Heart left ventricle (tissue), 16 donors: ENCODE data around the gene DNAJC27. TPM values are rescaled to one million over a fixed set of nuclear protein-coding genes. Genes with fewer than 3 reads are reported as not detected.
A peak's percentile ranks its signal among the peaks of the same experiment; 100 is the strongest.
"Not testable (repeated sequence)": the region's sequence is repeated elsewhere in the genome, so short reads cannot be mapped to it uniquely, and the experiment has no call there.

ENCODE experiments used
- ATAC-seq, 4 donors: fragments of 200-7000 bp; cut with Tn5 transposase; one replicate each; pipeline ENCODE4 v1.9.1; 2020 to 2022; ENCODE audit warnings: moderate library complexity in 4 of 4, mild to moderate bottlenecking in 3 of 4, moderate number of reproducible peaks in 1 of 4
- DNase-seq, 5 donors: peaks; one replicate each; pipeline ENCODE4 v3.0.0-alpha.2; 2020
- H3K27ac ChIP-seq, 12 donors: fragments of 200-600 bp; sonication (generic) in 4 of 12; one replicate each; pipeline versions ENCODE4 v1.5.0 to v1.8.0; 2016 to 2022; ENCODE audit warnings: mild to moderate bottlenecking in 2 of 12
- H3K27me3 ChIP-seq, 9 donors: fragments of 200-600 bp; sonication (generic) in 2 of 9; one replicate each; pipeline versions ENCODE4 v1.5.1 to v1.8.0; 2016 to 2022; ENCODE audit warnings: mild to moderate bottlenecking in 3 of 9
- H3K36me3 ChIP-seq, 9 donors: fragments of 200-600 bp; sonication (generic) in 2 of 9; one replicate each; pipeline versions ENCODE4 v1.5.0 to v1.8.0; 2018 to 2022; ENCODE audit warnings: mild to moderate bottlenecking in 2 of 9
- H3K4me1 ChIP-seq, 12 donors: fragments of 200-600 bp; sonication (generic) in 4 of 12; one replicate each; pipeline versions ENCODE4 v1.5.0 to v1.8.0; 2016 to 2022; ENCODE audit warnings: mild to moderate bottlenecking in 3 of 12
- H3K4me3 ChIP-seq, 12 donors: fragments of 200-600 bp; sonication (generic) in 4 of 12; one replicate each; pipeline versions ENCODE4 v1.5.0 to v1.8.0; 2017 to 2022; ENCODE audit warnings: mild to moderate bottlenecking in 9 of 12, moderate library complexity in 4 of 12
- H3K9me3 ChIP-seq, 12 donors: fragments of 200-600 bp; sonication (generic) in 4 of 12; one replicate each; pipeline versions ENCODE4 v1.5.0 to v1.8.0; 2016 to 2022; ENCODE audit warnings: mild to moderate bottlenecking in 1 of 12
- CTCF ChIP-seq, 12 donors: fragments of 200-600 bp; sonication (generic) in 4 of 12; IDR thresholded peaks; one replicate each; pipeline versions ENCODE4 v1.5.0 to v1.8.0; 2018 to 2022; ENCODE audit warnings: antibody characterized with exemption in 12 of 12, mild to moderate bottlenecking in 5 of 12
- POLR2A ChIP-seq, 2 donors: fragments of 450-650 bp; IDR thresholded peaks; one replicate each; pipeline ENCODE4 v1.6.1; 2017; ENCODE audit warnings: antibody characterized with exemption in 2 of 2, mild to moderate bottlenecking in 2 of 2, moderate library complexity in 2 of 2
- WGBS, 4 donors: extraction: QIAGEN DNeasy Blood & Tissue Kit in 2 of 4; methylation state at CpG; one replicate each; pipeline versions ENCODE4 v1.1.5 to v1.1.7; 2013 to 2018; 5-methylcytosine and 5-hydroxymethylcytosine counted together
- intact Hi-C, 10 donors: fragments of 100-400 bp; cut with DNase I; formaldehyde crosslinking; loops; one replicate each; pipeline versions ENCODE4 v1.11.1 to v1.14.2; 2022
- polyA plus RNA-seq, 2 donors: library from polyadenylated mRNA; stranded (reverse); fragments of 200-250 nt; gene quantifications; one replicate each; pipeline ENCODE4 v1.2.3, GENCODE V29; 2013
- total RNA-seq, 9 donors: library from RNA; depleted of rRNA in 2 of 9; stranded (reverse); fragments of >200 nt in 2 of 9; fragmentation: NEBNext Ultra II Directional in 3 of 9; extraction: Animal tissue kit (Norgen Biotek cat#: 25700) in 3 of 9; gene quantifications; one replicate each; pipeline versions ENCODE4 v1.1.0 to v1.2.4, GENCODE V29; 2016 to 2023
- donor health status: ischemic (EF 13 %, LVEDD 7.1; RV severe dilation, severe dysfunction).
- donor health status: healthy with polysubstance abuse.
- donor health status: DM: no; HTN: yes; CAD: no.
- donor health status: DM: no; HTN: no; CAD: no.
- donor health status: ischemic (EF 25% LVEDD 6.9; RV normal size, moderate dysfunction).
- donor health status: ischemic (EF 25% LVEDD 5.7; RV mildly dilated, moderate dysfunction).
- donor health status: healthy.
- donor health status: DM: yes; HTN: yes; CAD: no.
- donor health status: ischemic (EF 35%, LVEDD 5.7; RV mildly dilated, moderate dysfunction).
- donor health status: nonischemic (EF 11% LVEDD 7.7; RV severe dilation, severe dysfunction).
- donor health status: DM: yes; HTN: yes; CAD: no.
- donor health status: PGD.
- donor health status: ischemic (EF 29% LVEDD 5.4; RV normal size, mild dysfunction).
- donor health status: nonischemic (EF 23%, LVEDD 6.1; RV moderate dilation, normal function).

DNAJC27 gene
- total and polyA plus RNA-seq, 11 donors = 4.3 to 13.6 (median 8.7) TPM

- H3K27me3 ChIP-seq = no peaks in the 10 kb centered on the region
- 35 to 43% (median 40%) methylated on average over 4 of the region's 4 CpGs for WGBS, 4 donors
- peaks cover 0 to 20% (median 5%) of the 10 kb centered on the region in 12 donors for H3K4me1 ChIP-seq
- intact Hi-C loops = no loop called here
- no peaks in the 10 kb centered on the region for H3K9me3 ChIP-seq
- no peak overlapping the region for H3K27ac ChIP-seq
- no peak for TF ChIP-seq POLR2A (IDR thresholded peaks at IDR 0.05)
- no peak for TF ChIP-seq CTCF (IDR thresholded peaks at IDR 0.05)
- no peaks in the 10 kb centered on the region for H3K36me3 ChIP-seq
- DNase-seq = no peak
- H3K4me3 ChIP-seq = no peak overlapping the region
- ATAC-seq = peak in 1 of 4 donors; percentile 38
Observed at GRCh38 chr2:25000036-25000435, 28.3 kb upstream of the DNAJC27 start.

- H3K36me3 ChIP-seq, H3K4me3 ChIP-seq, H3K9me3 ChIP-seq, H3K27me3 ChIP-seq, intact Hi-C loops, H3K27ac ChIP-seq, DNase-seq, ATAC-seq: not testable (repeated sequence)
- H3K4me1 ChIP-seq = peaks cover 0 to 27% (median 7%) of the 10 kb centered on the region in 12 donors
- WGBS, 4 donors = 85 to 90% (median 85%) methylated on average over 8 of the region's 8 CpGs
Observed at GRCh38 chr2:24999097-24999496, 27.3 kb upstream of the DNAJC27 start.

- Histone ChIP-seq H3K4me1 (peaks cover 0 to 29% (median 14%) of the 10 kb centered on the region in 12 donors), H3K4me3 (no peak overlapping the region), H3K36me3 (no peaks in the 10 kb centered on the region), H3K27me3 (no peaks in the 10 kb centered on the region), H3K9me3 (no peaks in the 10 kb centered on the region), H3K27ac (peak overlapping the region in 4 of 12 donors; percentile 15 to 52 (median 30))
- ATAC-seq (no peak), DNase-seq (no peak)
- 25 to 59% (median 41%) methylated on average over 1 of the region's 1 CpG for WGBS, 4 donors
- intact Hi-C loops = no loop called here
- TF ChIP-seq POLR2A (IDR thresholded peaks at IDR 0.05) (no peak), CTCF (IDR thresholded peaks at IDR 0.05) (no peak)
Observed at GRCh38 chr2:24994146-24994724, 22.5 kb upstream of the DNAJC27 start.

- peak in 3 of 4 donors; percentile 33 to 42 (median 36) for ATAC-seq
- Histone ChIP-seq H3K36me3 (no peaks in the 10 kb centered on the region), H3K27ac (peak overlapping the region in 3 of 12 donors; percentile 12 to 31 (median 29)), H3K27me3 (no peaks in the 10 kb centered on the region), H3K9me3 (no peaks in the 10 kb centered on the region), H3K4me1 (peaks cover 0 to 29% (median 14%) of the 10 kb centered on the region in 12 donors), H3K4me3 (no peak overlapping the region)
- DNase-seq = no peak
- TF ChIP-seq CTCF (IDR thresholded peaks at IDR 0.05) (no peak), POLR2A (IDR thresholded peaks at IDR 0.05) (no peak)
- 24 to 34% (median 25%) methylated on average over 6 of the region's 6 CpGs for WGBS, 4 donors
- intact Hi-C loops = no loop called here
Observed at GRCh38 chr2:24993406-24994145, 21.8 kb upstream of the DNAJC27 start.
